Heart left ventricle (tissue), 13 donors: ENCODE data around the gene ACADM.

Experiments used
- CTCF ChIP-seq, 12 donors: fragments of 200-600 bp; sonication (generic) in 4 of 12; IDR thresholded peaks; one replicate each; pipeline versions ENCODE4 v1.5.0 to v1.8.0; 2018 to 2022; ENCODE audit warnings: antibody characterized with exemption in 12 of 12, mild to moderate bottlenecking in 5 of 12
- POLR2A ChIP-seq, 2 donors: fragments of 450-650 bp; IDR thresholded peaks; one replicate each; pipeline ENCODE4 v1.6.1; 2017; ENCODE audit warnings: antibody characterized with exemption in 2 of 2, mild to moderate bottlenecking in 2 of 2, moderate library complexity in 2 of 2
- donor health status: ischemic (EF 13 %, LVEDD 7.1; RV severe dilation, severe dysfunction).
- donor health status: DM: no; HTN: yes; CAD: no.
- donor health status: DM: no; HTN: no; CAD: no.
- donor health status: ischemic (EF 25% LVEDD 6.9; RV normal size, moderate dysfunction).
- donor health status: ischemic (EF 25% LVEDD 5.7; RV mildly dilated, moderate dysfunction).
- donor health status: ischemic (EF 35%, LVEDD 5.7; RV mildly dilated, moderate dysfunction).
- donor health status: nonischemic (EF 11% LVEDD 7.7; RV severe dilation, severe dysfunction).
- donor health status: DM: yes; HTN: yes; CAD: no.
- donor health status: PGD.
- donor health status: ischemic (EF 29% LVEDD 5.4; RV normal size, mild dysfunction).
- donor health status: nonischemic (EF 23%, LVEDD 6.1; RV moderate dilation, normal function).

GRCh38 chr1:75794382-75794781 lies 69.9 kb downstream of the ACADM start:
- no peak for TF ChIP-seq CTCF (IDR thresholded peaks at IDR 0.05)
- TF ChIP-seq POLR2A (IDR thresholded peaks at IDR 0.05), result no peak
